Spleen (tissue), 7 donors: Measurements from ENCODE around the gene HNRNPA2B1.

ENCODE experiments used
- CTCF ChIP-seq, 11 experiments: fragments of 200-600 bp in 7 of 11; fragments of 450-650 bp in 4 of 11; sonication (generic) in 4 of 11; IDR thresholded peaks in 8 of 11; conservative IDR thresholded peaks in 3 of 11; 1 replicate in 7 of 11; 2 replicates in 4 of 11; pipeline versions ENCODE4 v1.4.0 to v1.8.0; 2016 to 2021; ENCODE audit warnings: antibody characterized with exemption in 11 of 11, inconsistent platforms in 4 of 11, mild to moderate bottlenecking in 1 of 11
- POLR2A ChIP-seq, 3 donors: fragments of 450-650 bp; IDR thresholded peaks; one replicate each; pipeline ENCODE4 v1.5.1; 2017; ENCODE audit warnings: antibody characterized with exemption in 3 of 3, mild to moderate bottlenecking in 1 of 3
- POLR2AphosphoS5 ChIP-seq, 3 donors: sonication (generic); formaldehyde crosslinking; IDR thresholded peaks; one replicate each; pipeline ENCODE4 v1.5.1; 2017; ENCODE audit warnings: antibody characterized with exemption in 3 of 3
- donor health status: DM: no; HTN: no; CAD: no; lungs with moderate emphysema.
- donor health status: DM: no; HTN: no; CAD: no.
- donor health status: DM: no; HTN: no; CAD: no.

GRCh38 chr7:26170663-26171062 lies 29.9 kb downstream of the HNRNPA2B1 start:
- TF ChIP-seq CTCF (IDR thresholded peaks at IDR 0.05 in 8 of 11, conservative IDR thresholded peaks at IDR 0.05 in 3 of 11) (no peak), POLR2AphosphoS5 (IDR thresholded peaks at IDR 0.05) (no peak), POLR2A (IDR thresholded peaks at IDR 0.05) (no peak)
